ENCODE results near the gene MYL9. TPM values are rescaled to one million over a fixed set of nuclear protein-coding genes. Genes with fewer than 3 reads are reported as not detected.
"Not testable (repeated sequence)": the region's sequence is repeated elsewhere in the genome, so short reads cannot be mapped to it uniquely, and the experiment has no call there.

Gene MYL9
- total RNA-seq, 4 donors from 2014 or later: 60.9 to 161 (median 80.3) TPM

DNA sequence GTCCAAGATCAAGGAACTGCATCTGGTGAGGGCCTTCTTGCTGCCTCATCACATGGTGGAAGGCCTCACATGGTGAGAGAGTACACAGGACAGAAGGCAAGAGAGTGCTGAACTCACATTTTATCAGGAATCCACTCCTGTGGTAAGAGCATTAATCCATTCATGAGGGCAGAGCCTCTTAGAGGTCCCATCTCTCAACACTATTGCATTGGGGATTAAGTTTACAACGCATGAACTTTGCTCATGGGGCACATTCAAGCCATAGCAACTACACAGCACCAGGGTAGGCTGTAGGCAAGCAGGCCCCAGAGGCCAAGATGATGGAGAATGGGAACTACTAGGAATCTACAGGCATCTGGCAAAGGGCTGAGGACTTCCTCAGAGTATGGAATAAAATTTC, 22.1 kb downstream of the MYL9 start:
- H3K9me3 ChIP-seq: no peaks in the 10 kb centered on the region
- no peak for TF ChIP-seq POLR2A (IDR thresholded peaks at IDR 0.05)
- no peak for TF ChIP-seq CTCF (IDR thresholded peaks at IDR 0.05)
- intact Hi-C loops (cut with DNase I): no loop called here
- no peaks in the 10 kb centered on the region for H3K27me3 ChIP-seq
- no peak overlapping the region for H3K27ac ChIP-seq
- no peaks in the 10 kb centered on the region for H3K36me3 ChIP-seq
- DNase-seq: no peak
- H3K4me1 ChIP-seq: peaks cover 0 to 4% of the 10 kb centered on the region in 2 donors
- no peak overlapping the region for H3K4me3 ChIP-seq (replicated peaks in 1 of 3)
- 94 to 100% methylated on average over 1 of the region's 1 CpG for WGBS, 2 donors

DNA sequence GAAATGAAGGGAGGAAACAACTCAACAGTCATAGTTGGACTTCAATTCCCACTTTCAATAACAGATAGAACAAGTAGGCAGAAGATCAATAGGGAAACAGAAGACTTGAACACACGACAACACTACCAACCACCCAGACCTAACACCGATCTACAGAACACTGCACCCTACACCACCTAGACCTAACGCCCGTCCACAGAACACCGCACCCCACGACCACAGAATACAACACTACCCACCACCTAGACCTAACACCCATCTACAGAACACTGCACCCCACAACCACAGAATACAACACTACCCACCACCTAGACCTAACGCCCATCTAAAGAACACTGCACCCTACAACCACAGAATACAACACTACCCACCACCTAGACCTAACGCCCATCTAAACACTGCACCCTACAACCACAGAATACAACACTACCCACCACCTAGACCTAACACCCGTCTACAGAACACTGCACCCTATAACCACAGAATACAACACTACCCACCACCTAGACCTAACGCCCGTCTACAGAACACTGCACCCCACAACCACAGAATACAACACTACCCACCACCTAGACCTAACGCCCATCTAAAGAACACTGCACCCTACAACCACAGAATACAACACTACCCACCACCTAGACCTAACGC, 22.9 kb downstream of the MYL9 start:
- H3K36me3 ChIP-seq; H3K27ac ChIP-seq; intact Hi-C loops (cut with DNase I); DNase-seq; H3K9me3 ChIP-seq; H3K4me3 ChIP-seq (replicated peaks in 1 of 3); H3K4me1 ChIP-seq; H3K27me3 ChIP-seq: not testable (repeated sequence)
- WGBS, 2 donors: 88 to 95% methylated on average over 13 of the region's 13 CpGs

DNA sequence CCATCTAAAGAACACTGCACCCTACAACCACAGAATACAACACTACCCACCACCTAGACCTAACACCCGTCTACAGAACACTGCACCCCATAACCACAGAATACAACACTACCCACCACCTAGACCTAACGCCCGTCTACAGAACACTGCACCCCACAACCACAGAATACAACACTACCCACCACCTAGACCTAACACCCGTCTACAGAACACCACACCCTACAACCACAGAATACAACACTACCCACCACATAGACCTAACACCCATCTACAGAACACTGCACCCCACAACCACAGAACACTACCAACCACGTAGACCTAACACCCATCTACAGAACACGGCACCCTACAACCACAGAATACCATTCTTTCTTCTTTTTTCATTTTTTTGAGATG, 23.4 kb downstream of the MYL9 start:
- H3K9me3 ChIP-seq; DNase-seq; H3K27me3 ChIP-seq; H3K4me1 ChIP-seq; H3K27ac ChIP-seq; intact Hi-C loops (cut with DNase I); H3K4me3 ChIP-seq (replicated peaks in 1 of 3); H3K36me3 ChIP-seq: not testable (repeated sequence)
- WGBS, 2 donors: 86 to 93% methylated on average over 6 of the region's 6 CpGs

DNA sequence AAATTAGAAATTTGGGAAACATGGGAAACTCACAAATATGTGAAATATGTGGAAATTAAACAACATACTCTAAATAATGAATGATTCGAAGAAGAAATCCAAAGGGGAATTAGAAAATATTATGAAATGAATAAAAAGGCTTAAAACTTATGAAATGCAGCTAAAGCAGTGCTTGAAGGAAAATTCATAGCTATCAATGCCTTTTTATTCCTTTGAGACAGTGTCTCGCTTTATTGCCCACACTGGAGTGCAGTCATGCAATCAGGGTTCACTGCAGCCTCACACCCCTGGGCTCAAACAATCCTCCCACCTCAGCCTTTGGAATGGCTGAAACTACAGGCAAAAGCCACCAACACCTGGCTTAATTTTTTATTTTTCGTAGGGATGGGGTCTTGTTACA, 24.2 kb downstream of the MYL9 start:
- DNase-seq: no peak
- H3K9me3 ChIP-seq: no peaks in the 10 kb centered on the region
- H3K27me3 ChIP-seq: no peaks in the 10 kb centered on the region
- H3K27ac ChIP-seq: no peak overlapping the region
- TF ChIP-seq POLR2A (IDR thresholded peaks at IDR 0.05) (no peak), CTCF (IDR thresholded peaks at IDR 0.05) (no peak)
- 94 to 96% methylated on average over 3 of the region's 3 CpGs for WGBS, 2 donors
- intact Hi-C loops (cut with DNase I): no loop called here
- H3K4me1 ChIP-seq: peaks cover 0 to 4% of the 10 kb centered on the region in 2 donors
- no peaks in the 10 kb centered on the region for H3K36me3 ChIP-seq
- H3K4me3 ChIP-seq (replicated peaks in 1 of 3): no peak overlapping the region

DNA sequence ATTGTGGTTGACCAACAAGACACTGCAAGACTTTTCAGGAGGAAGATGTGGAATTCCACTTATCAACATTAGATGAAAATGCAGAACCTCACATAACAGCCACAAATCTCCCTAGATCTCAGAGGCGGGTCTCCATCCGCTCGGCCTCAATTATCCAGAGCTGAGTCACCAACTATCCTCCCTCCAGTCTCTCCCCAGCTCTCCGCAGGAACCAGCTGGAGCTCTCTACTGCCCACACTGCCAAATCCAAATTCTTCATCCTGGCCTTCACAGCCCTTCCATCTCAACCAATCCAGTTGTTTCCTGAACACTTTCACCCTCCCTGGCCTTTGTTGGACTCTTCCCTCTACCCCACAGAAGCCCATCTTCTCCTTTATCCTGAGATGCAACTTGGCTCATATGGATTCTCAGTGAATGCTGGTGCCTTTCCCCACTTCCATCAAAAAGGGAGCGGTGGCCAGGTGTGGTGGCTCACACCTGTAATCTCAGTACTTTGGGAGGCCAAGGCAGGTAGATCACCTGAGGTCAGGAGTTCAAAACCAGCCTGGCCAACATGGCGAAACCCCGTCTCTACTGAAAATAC, 28.6 kb downstream of the MYL9 start:
- Histone ChIP-seq H3K9me3 (no peaks in the 10 kb centered on the region), H3K4me1 (peaks cover 14 to 16% of the 10 kb centered on the region in 2 donors), H3K36me3 (no peaks in the 10 kb centered on the region), H3K4me3 (replicated peaks in 1 of 3) (no peak overlapping the region), H3K27me3 (no peaks in the 10 kb centered on the region), H3K27ac (no peak overlapping the region)
- DNase-seq: no peak
- intact Hi-C loops (cut with DNase I): no loop called here
- 84 to 94% methylated on average over 7 of the region's 7 CpGs for WGBS, 2 donors
- TF ChIP-seq POLR2A (IDR thresholded peaks at IDR 0.05) (no peak), CTCF (IDR thresholded peaks at IDR 0.05) (no peak)
